H1 (cell line): ENCODE measurements around the gene COX10. TPM values are rescaled to one million over a fixed set of nuclear protein-coding genes. Genes with fewer than 3 reads are reported as not detected.
"Not testable (repeated sequence)": the region's sequence is repeated elsewhere in the genome, so short reads cannot be mapped to it uniquely, and the experiment has no call there.

ENCODE experiments used
- CTCF ChIA-PET: fragments of 300-600 bp; sonication (Branson Sonifier 250); formaldehyde crosslinking; loops from one replicate; lab custom pipeline; 2021; ENCODE audit not compliant: partially characterized antibody; lab: Charles Lee
- POLR2A ChIA-PET: fragments of 300-600 bp; sonication (Branson Sonifier 250); formaldehyde crosslinking; loops from one replicate; lab custom pipeline; 2021; ENCODE audit warnings: inconsistent platforms; ENCODE audit not compliant: partially characterized antibody; lab: Charles Lee
- DNase-seq, 2 experiments: peaks; one replicate each; pipeline versions ENCODE4 v3.0.0 to v3.0.0-alpha.2; 2010 to 2022; ENCODE audit warnings: low spot score in 2 of 2, low read depth in 1 of 2, mixed read lengths in 1 of 2
- FAIRE-seq: peaks from 2 replicates; lab custom pipeline; 2011; peaks lifted over from hg19 to GRCh38; lab: Jason Lieb, UNC
- H2AFZ ChIP-seq: 2 replicates; pipeline ENCODE4 v1.8.1; 2012; ENCODE audit warnings: low read length, inconsistent platforms
- H2AK5ac ChIP-seq: 2 replicates; pipeline ENCODE4 v1.6.1; 2013; ENCODE audit warnings: low read depth, low read length
- H2BK120ac ChIP-seq: replicated peaks from 2 replicates; pipeline ENCODE3; 2013; ENCODE audit warnings: low read depth, low read length, inconsistent platforms
- H2BK12ac ChIP-seq: 2 replicates; pipeline ENCODE4 v1.6.1; 2013; ENCODE audit warnings: low read depth, low read length
- H2BK15ac ChIP-seq: 2 replicates; pipeline ENCODE4 v1.6.1; 2013; ENCODE audit warnings: low read length
- H2BK20ac ChIP-seq: 2 replicates; pipeline ENCODE4 v1.6.1; 2013; ENCODE audit warnings: low read length
- H2BK5ac ChIP-seq: 2 replicates; pipeline ENCODE4 v1.6.1; 2013; ENCODE audit warnings: low read depth, low read length
- H3K14ac ChIP-seq: 2 replicates; pipeline ENCODE4 v1.6.1; 2013; ENCODE audit warnings: inconsistent platforms; ENCODE audit not compliant: insufficient read length
- H3K18ac ChIP-seq: 2 replicates; pipeline ENCODE4 v1.6.1; 2013; ENCODE audit warnings: low read length; ENCODE audit errors: extremely low read depth
- H3K23ac ChIP-seq: 2 replicates; pipeline ENCODE4 v1.6.1; 2013; ENCODE audit warnings: inconsistent platforms; ENCODE audit not compliant: insufficient read length
- H3K23me2 ChIP-seq: 2 replicates; pipeline ENCODE4 v1.6.1; 2013; ENCODE audit warnings: low read depth, low read length
- H3K27ac ChIP-seq: 2 replicates; pipeline ENCODE4 v1.6.1; 2011; ENCODE audit warnings: low read depth, low read length, inconsistent platforms
- H3K27me3 ChIP-seq, 4 experiments: replicated peaks in 1 of 4; 1 replicate in 1 of 4; 2 replicates in 3 of 4; pipeline versions ENCODE4 v1.6.1 to v1.8.1; 2011 to 2013; ENCODE audit warnings: low read length in 3 of 4, mild to moderate bottlenecking in 3 of 4, inconsistent platforms in 2 of 4, mixed read lengths in 2 of 4, moderate library complexity in 1 of 4; ENCODE audit not compliant: control insufficient read depth in 3 of 4, insufficient read depth in 3 of 4; ENCODE audit errors: extremely low read depth in 1 of 4
- H3K36me3 ChIP-seq, 4 experiments: 2 replicates each; pipeline versions ENCODE4 v1.6.1 to v1.8.1; 2011 to 2013; ENCODE audit warnings: mild to moderate bottlenecking in 4 of 4, low read length in 3 of 4, moderate library complexity in 2 of 4, control low read depth in 1 of 4, inconsistent platforms in 1 of 4; ENCODE audit not compliant: insufficient read depth in 4 of 4, control insufficient read depth in 2 of 4
- H3K4ac ChIP-seq: replicated peaks from 2 replicates; pipeline ENCODE3; 2013; ENCODE audit warnings: low read length, low read depth, mixed read lengths, inconsistent platforms; ENCODE audit not compliant: insufficient read length
- H3K4me1 ChIP-seq, 4 experiments: replicated peaks in 1 of 4; 1 replicate in 1 of 4; 2 replicates in 3 of 4; pipeline versions ENCODE4 v1.6.1 to v1.8.1; 2011 to 2013; ENCODE audit warnings: low read length in 3 of 4, inconsistent platforms in 2 of 4, mixed read lengths in 1 of 4; ENCODE audit not compliant: insufficient read depth in 4 of 4, control insufficient read depth in 3 of 4
- H3K4me2 ChIP-seq, 2 experiments: 2 replicates each; pipeline versions ENCODE4 v1.6.1 to v1.8.1; 2011 to 2013; ENCODE audit warnings: low read depth in 2 of 2, low read length in 2 of 2, control low read depth in 1 of 2, inconsistent platforms in 1 of 2, mild to moderate bottlenecking in 1 of 2; ENCODE audit not compliant: insufficient read depth in 1 of 2
- H3K4me3 ChIP-seq, 4 experiments: fragments of 200-600, 300-600 bp in 1 of 4; sonication (generic), shearing (Covaris generic), sonication (Bioruptor Twin) in 1 of 4; 2 replicates each; pipeline versions ENCODE4 v1.5.1 to v1.8.1; 2011 to 2016; ENCODE audit warnings: low read length in 4 of 4, low read depth in 3 of 4, control low read depth in 2 of 4, inconsistent platforms in 2 of 4, mild to moderate bottlenecking in 2 of 4, mixed read lengths in 1 of 4, moderate library complexity in 1 of 4; ENCODE audit not compliant: insufficient read depth in 2 of 4; ENCODE audit errors: extremely low read depth in 1 of 4
- H3K56ac ChIP-seq: replicated peaks from 2 replicates; pipeline ENCODE3; 2013; ENCODE audit warnings: low read depth, mild to moderate bottlenecking, mixed read lengths, low read length, inconsistent platforms; ENCODE audit not compliant: insufficient read length
- H3K79me1 ChIP-seq: 2 replicates; pipeline ENCODE4 v1.6.1; 2013; ENCODE audit warnings: low read depth, low read length, control low read depth
- H3K79me2 ChIP-seq, 2 experiments: 2 replicates each; pipeline versions ENCODE4 v1.6.1 to v1.8.1; 2012 to 2013; ENCODE audit warnings: low read length in 2 of 2, mild to moderate bottlenecking in 2 of 2, inconsistent platforms in 1 of 2; ENCODE audit not compliant: insufficient read depth in 2 of 2, control insufficient read depth in 1 of 2
- H3K9ac ChIP-seq, 4 experiments: replicated peaks in 1 of 4; 1 replicate in 1 of 4; 2 replicates in 3 of 4; pipeline versions ENCODE4 v1.6.1 to v1.8.1; 2011 to 2013; ENCODE audit warnings: low read depth in 3 of 4, low read length in 3 of 4, control low read depth in 2 of 4, mild to moderate bottlenecking in 2 of 4, moderate library complexity in 2 of 4, inconsistent platforms in 1 of 4; ENCODE audit errors: extremely low read depth in 1 of 4
- H3K9me3 ChIP-seq, 2 experiments: 2 replicates each; pipeline versions ENCODE4 v1.6.1 to v1.8.1; 2012 to 2013; ENCODE audit warnings: mild to moderate bottlenecking in 2 of 2, moderate library complexity in 2 of 2, control low read depth in 1 of 2, inconsistent platforms in 1 of 2, low read depth in 1 of 2, low read length in 1 of 2, mixed read lengths in 1 of 2; ENCODE audit not compliant: insufficient read depth in 2 of 2
- H4K20me1 ChIP-seq, 2 experiments: replicated peaks in 1 of 2; 2 replicates each; pipeline versions ENCODE3 to v1.8.1; 2011 to 2013; ENCODE audit warnings: inconsistent platforms in 2 of 2, low read length in 2 of 2, mild to moderate bottlenecking in 1 of 2; ENCODE audit not compliant: insufficient read depth in 2 of 2, control insufficient read depth in 1 of 2
- H4K5ac ChIP-seq: 2 replicates; pipeline ENCODE4 v1.6.1; 2013; ENCODE audit warnings: low read length, low read depth, mixed read lengths, inconsistent platforms; ENCODE audit not compliant: insufficient read length
- H4K8ac ChIP-seq: 2 replicates; pipeline ENCODE4 v1.8.0; 2013; ENCODE audit warnings: mild to moderate bottlenecking, moderate library complexity, low read length, inconsistent platforms; ENCODE audit not compliant: insufficient read depth; ENCODE audit errors: extremely low read depth
- H4K91ac ChIP-seq: replicated peaks from 2 replicates; pipeline ENCODE3; 2013; ENCODE audit warnings: low read length, mixed read lengths, inconsistent platforms; ENCODE audit not compliant: insufficient read length
- RAD21 ChIP-seq, 2 experiments: IDR thresholded peaks in 1 of 2; conservative IDR thresholded peaks in 1 of 2; 2 replicates each; pipeline ENCODE4 v1.6.1; 2011; ENCODE audit warnings: low read depth in 2 of 2, low read length in 2 of 2, improper control_type of control experiment in 1 of 2, inconsistent platforms in 1 of 2, mild to moderate bottlenecking in 1 of 2, moderate library complexity in 1 of 2
- TCF12 ChIP-seq: IDR thresholded peaks from 2 replicates; pipeline ENCODE4 v1.6.1; 2011; ENCODE audit warnings: low read depth, mild to moderate bottlenecking, low read length
- WGBS, 2 experiments: shearing (Covaris generic) in 1 of 2; methylation state at CpG; one replicate each; pipeline versions ENCODE4 v1.1.6 to v1.1.7; 2013 to 2015; ENCODE audit warnings: low lambda C conversion rate in 2 of 2, mixed read lengths in 2 of 2, inconsistent platforms in 1 of 2, low coverage in 1 of 2, missing lambda C conversion rate in 1 of 2; ENCODE audit not compliant: insufficient replicate concordance in 2 of 2, insufficient coverage in 1 of 2, insufficient read length in 1 of 2; ENCODE audit errors: extremely low coverage in 1 of 2, missing lambda C conversion rate in 1 of 2; 5-methylcytosine and 5-hydroxymethylcytosine counted together
- polyA plus RNA-seq, 7 experiments: library from polyadenylated mRNA; depleted of rRNA in 3 of 7; stranded (reverse) in 5 of 7; unstranded in 2 of 7; fragments of >200 nt in 5 of 7; fragments of 200-250 nt in 2 of 7; gene quantifications; 1 replicate in 5 of 7; 2 replicates in 1 of 7; 4 replicates in 1 of 7; pipeline versions ENCODE4 v1.2.1 to v1.2.3, GENCODE V29; 2011 to 2013; ENCODE audit warnings: missing spikeins in 2 of 7, mixed read lengths in 2 of 7
- total RNA-seq: library from RNA; stranded (reverse); fragmentation: NEBNext Ultra II Directional; extraction: Animal tissue kit (Norgen Biotek cat#: 25700); gene quantifications from 2 replicates; pipeline ENCODE4 v1.2.1, GENCODE V29; 2021

COX10 gene
- total and polyA plus RNA-seq, 2 of the 8 experiments (the other 6 are each of a cell fraction or from before 2014, with no cell fraction given) = 18.0 to 23.0 TPM

GRCh38 chr17:14176989-14177388, 107.7 kb downstream of the COX10 start:
- H3K79me2 ChIP-seq, H3K4me3 ChIP-seq, H2BK12ac ChIP-seq, H3K36me3 ChIP-seq, H4K20me1 ChIP-seq, H4K8ac ChIP-seq, H3K4ac ChIP-seq, H3K14ac ChIP-seq, H3K18ac ChIP-seq, CTCF ChIA-PET, H2BK20ac ChIP-seq, H2AK5ac ChIP-seq, H4K91ac ChIP-seq, H3K27ac ChIP-seq, H4K5ac ChIP-seq, H3K27me3 ChIP-seq, H3K56ac ChIP-seq, H3K79me1 ChIP-seq, DNase-seq, H2BK120ac ChIP-seq, POLR2A ChIA-PET, H2BK15ac ChIP-seq, H2BK5ac ChIP-seq, H3K23me2 ChIP-seq, H3K9ac ChIP-seq, H3K9me3 ChIP-seq, H3K23ac ChIP-seq, H3K4me2 ChIP-seq, H2AFZ ChIP-seq, H3K4me1 ChIP-seq: not testable (repeated sequence)
- TF ChIP-seq RAD21 (IDR thresholded peaks at IDR 0.05 in 1 of 2, conservative IDR thresholded peaks at IDR 0.05 in 1 of 2; ENCODE audit: low read depth in 2 of 2, low read length in 2 of 2) = peak in 1 of 2 experiments; percentile 15; a peak in 1 of 4 replicates
- peak; percentile 59; the same call in 1 of the 2 replicates for TF ChIP-seq TCF12
- peak; percentile 74 for FAIRE-seq
- 29% methylated on average over 3 of the region's 3 CpGs; no CpG with 5 or more reads in 1 of the 2 experiments for WGBS, 2 experiments
